ENCODE data around the gene AJAP1.

Gene AJAP1

GRCh38 chr1:4741876-4742423 lies 87.5 kb downstream of the AJAP1 start:
- TF ChIP-seq CTCF (IDR thresholded peaks at IDR 0.05; ENCODE audit: borderline replicate concordance, insufficient read depth, low read depth, low read length): no peak

GRCh38 chr1:4743978-4744750 lies 89.8 kb downstream of the AJAP1 start:
- TF ChIP-seq CTCF (IDR thresholded peaks at IDR 0.05; ENCODE audit: borderline replicate concordance, insufficient read depth, low read depth, low read length): no peak
- H3K4me3 ChIP-seq (ENCODE audit: low read depth, low read length): no peak overlapping the region

More at GRCh38 chr1:4741876-4742423, 87.5 kb downstream of the AJAP1 start:
- H3K4me3 ChIP-seq (ENCODE audit: low read depth, low read length): no peak overlapping the region

- H3K4me3 ChIP-seq (ENCODE audit: low read depth, low read length): no peak overlapping the region
- TF ChIP-seq CTCF (IDR thresholded peaks at IDR 0.05; ENCODE audit: borderline replicate concordance, insufficient read depth, low read depth, low read length): no peak
Measured at GRCh38 chr1:4745560-4745959, 91.2 kb downstream of the AJAP1 start.

- TF ChIP-seq CTCF (IDR thresholded peaks at IDR 0.05; ENCODE audit: borderline replicate concordance, insufficient read depth, low read depth, low read length): no peak
- H3K4me3 ChIP-seq (ENCODE audit: low read depth, low read length): no peak overlapping the region
Measured at GRCh38 chr1:4749406-4749805, 95.0 kb downstream of the AJAP1 start.

GRCh38 chr1:4750177-4750576 lies 95.8 kb downstream of the AJAP1 start:
- no peak overlapping the region for H3K4me3 ChIP-seq (ENCODE audit: low read depth, low read length)
- no peak for TF ChIP-seq CTCF (IDR thresholded peaks at IDR 0.05; ENCODE audit: borderline replicate concordance, insufficient read depth, low read depth, low read length)

- no peak for TF ChIP-seq CTCF (IDR thresholded peaks at IDR 0.05; ENCODE audit: borderline replicate concordance, insufficient read depth, low read depth, low read length)
- H3K4me3 ChIP-seq (ENCODE audit: low read depth, low read length): no peak overlapping the region
Measured at GRCh38 chr1:4752059-4752458, 97.7 kb downstream of the AJAP1 start.

- no peak overlapping the region for H3K4me3 ChIP-seq (ENCODE audit: low read depth, low read length)
- no peak for TF ChIP-seq CTCF (IDR thresholded peaks at IDR 0.05; ENCODE audit: borderline replicate concordance, insufficient read depth, low read depth, low read length)
Measured at GRCh38 chr1:4754816-4755215, 100.4 kb downstream of the AJAP1 start.
